ENCODE data around the gene CETP. TPM values are rescaled to one million over a fixed set of nuclear protein-coding genes. Genes with fewer than 3 reads are reported as not detected.
A peak's percentile ranks its signal among the peaks of the same experiment; 100 is the strongest.

The CETP gene
- total and polyA plus RNA-seq, 2 of the 13 experiments (the other 11 are each of a cell fraction or from before 2014, with no cell fraction given), result 0.31 to 9.8 TPM

GRCh38 chr16:56964243-56965148 lies 2.7 kb downstream of the CETP start (continued):
- TF ChIP-seq, protein P1, sequence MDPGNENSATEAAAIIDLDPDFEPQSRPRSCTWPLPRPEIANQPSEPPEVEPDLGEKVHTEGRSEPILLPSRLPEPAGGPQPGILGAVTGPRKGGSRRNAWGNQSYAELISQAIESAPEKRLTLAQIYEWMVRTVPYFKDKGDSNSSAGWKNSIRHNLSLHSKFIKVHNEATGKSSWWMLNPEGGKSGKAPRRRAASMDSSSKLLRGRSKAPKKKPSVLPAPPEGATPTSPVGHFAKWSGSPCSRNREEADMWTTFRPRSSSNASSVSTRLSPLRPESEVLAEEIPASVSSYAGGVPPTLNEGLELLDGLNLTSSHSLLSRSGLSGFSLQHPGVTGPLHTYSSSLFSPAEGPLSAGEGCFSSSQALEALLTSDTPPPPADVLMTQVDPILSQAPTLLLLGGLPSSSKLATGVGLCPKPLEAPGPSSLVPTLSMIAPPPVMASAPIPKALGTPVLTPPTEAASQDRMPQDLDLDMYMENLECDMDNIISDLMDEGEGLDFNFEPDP (CRISPR knock-in tag; conservative IDR thresholded peaks at IDR 0.05), result no peak
- TF ChIP-seq, protein P2, sequence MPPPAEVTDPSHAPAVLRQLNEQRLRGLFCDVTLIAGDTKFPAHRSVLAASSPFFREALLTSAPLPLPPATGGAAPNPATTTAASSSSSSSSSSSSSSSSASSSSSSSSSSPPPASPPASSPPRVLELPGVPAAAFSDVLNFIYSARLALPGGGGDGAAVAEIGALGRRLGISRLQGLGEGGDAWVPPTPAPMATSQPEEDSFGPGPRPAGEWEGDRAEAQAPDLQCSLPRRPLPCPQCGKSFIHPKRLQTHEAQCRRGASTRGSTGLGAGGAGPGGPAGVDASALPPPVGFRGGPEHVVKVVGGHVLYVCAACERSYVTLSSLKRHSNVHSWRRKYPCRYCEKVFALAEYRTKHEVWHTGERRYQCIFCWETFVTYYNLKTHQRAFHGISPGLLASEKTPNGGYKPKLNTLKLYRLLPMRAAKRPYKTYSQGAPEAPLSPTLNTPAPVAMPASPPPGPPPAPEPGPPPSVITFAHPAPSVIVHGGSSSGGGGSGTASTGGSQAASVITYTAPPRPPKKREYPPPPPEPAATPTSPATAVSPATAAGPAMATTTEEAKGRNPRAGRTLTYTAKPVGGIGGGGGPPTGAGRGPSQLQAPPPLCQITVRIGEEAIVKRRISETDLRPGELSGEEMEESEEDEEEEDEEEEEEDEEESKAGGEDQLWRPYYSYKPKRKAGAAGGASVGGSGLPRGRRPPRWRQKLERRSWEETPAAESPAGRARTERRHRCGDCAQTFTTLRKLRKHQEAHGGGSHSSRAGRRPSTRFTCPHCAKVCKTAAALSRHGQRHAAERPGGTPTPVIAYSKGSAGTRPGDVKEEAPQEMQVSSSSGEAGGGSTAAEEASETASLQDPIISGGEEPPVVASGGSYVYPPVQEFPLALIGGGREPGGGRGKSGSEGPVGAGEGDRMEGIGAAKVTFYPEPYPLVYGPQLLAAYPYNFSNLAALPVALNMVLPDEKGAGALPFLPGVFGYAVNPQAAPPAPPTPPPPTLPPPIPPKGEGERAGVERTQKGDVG (CRISPR knock-in tag; IDR thresholded peaks at IDR 0.05; ENCODE audit: borderline replicate concordance), result peak; percentile 84
- no peak for TF ChIP-seq FLYWCH1 (CRISPR knock-in tag; IDR thresholded peaks at IDR 0.05)
- TF ChIP-seq, protein P3, sequence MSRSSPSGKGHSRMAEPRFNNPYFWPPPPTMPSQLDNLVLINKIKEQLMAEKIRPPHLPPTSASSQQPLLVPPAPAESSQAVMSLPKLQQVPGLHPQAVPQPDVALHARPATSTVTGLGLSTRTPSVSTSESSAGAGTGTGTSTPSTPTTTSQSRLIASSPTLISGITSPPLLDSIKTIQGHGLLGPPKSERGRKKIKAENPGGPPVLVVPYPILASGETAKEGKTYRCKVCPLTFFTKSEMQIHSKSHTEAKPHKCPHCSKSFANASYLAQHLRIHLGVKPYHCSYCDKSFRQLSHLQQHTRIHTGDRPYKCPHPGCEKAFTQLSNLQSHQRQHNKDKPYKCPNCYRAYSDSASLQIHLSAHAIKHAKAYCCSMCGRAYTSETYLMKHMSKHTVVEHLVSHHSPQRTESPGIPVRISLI (CRISPR knock-in tag; IDR thresholded peaks at IDR 0.05; ENCODE audit: borderline replicate concordance), result no peak; the same call in 1 of the 2 replicates
- TF ChIP-seq NONO (IDR thresholded peaks at IDR 0.05), result no peak
- peak; percentile 55 for TF ChIP-seq NONO (CRISPR knock-in tag; conservative IDR thresholded peaks at IDR 0.05)
- TF ChIP-seq HOXD1 (CRISPR knock-in tag; IDR thresholded peaks at IDR 0.05), result peak; percentile 66; the same call in 1 of the 2 replicates
- TF ChIP-seq ZNF792 (CRISPR knock-in tag; IDR thresholded peaks at IDR 0.05), result no peak; the same call in 1 of the 2 replicates
- no peak for TF ChIP-seq MIER2 (CRISPR knock-in tag; IDR thresholded peaks at IDR 0.05)
- TF ChIP-seq ZNF572 (CRISPR knock-in tag; IDR thresholded peaks at IDR 0.05), result no peak
- no peak for TF ChIP-seq POLR2G (IDR thresholded peaks at IDR 0.05; ENCODE audit: low read depth, low read length)
- TF ChIP-seq JARID2 (CRISPR knock-in tag; IDR thresholded peaks at IDR 0.05; ENCODE audit: insufficient replicate concordance), result no peak
- TF ChIP-seq ZNF549 (CRISPR knock-in tag; IDR thresholded peaks at IDR 0.05), result no peak
- 0 out of 2 replicates have a peak, but pooled peaks have one; percentile 15 for TF ChIP-seq ZSCAN20 (CRISPR knock-in tag; IDR thresholded peaks at IDR 0.05; ENCODE audit: borderline replicate concordance)
- no peak for TF ChIP-seq TCF12 (IDR thresholded peaks at IDR 0.05)
- TF ChIP-seq TCF12 (CRISPR knock-in tag; IDR thresholded peaks at IDR 0.05), result peak; percentile 56; the same call in 1 of the 2 replicates
- peak; percentile 46 for TF ChIP-seq MAX (IDR thresholded peaks at IDR 0.05)
- no peak for TF ChIP-seq LRRFIP1 (CRISPR knock-in tag; conservative IDR thresholded peaks at IDR 0.05)
- TF ChIP-seq SALL1 (CRISPR knock-in tag; IDR thresholded peaks at IDR 0.05), result peak; percentile 86
